ENCODE data around the gene PLPPR2.
"Not testable (repeated sequence)": the region's sequence is repeated elsewhere in the genome, so short reads cannot be mapped to it uniquely, and the experiment has no call there.

The PLPPR2 gene

DNA sequence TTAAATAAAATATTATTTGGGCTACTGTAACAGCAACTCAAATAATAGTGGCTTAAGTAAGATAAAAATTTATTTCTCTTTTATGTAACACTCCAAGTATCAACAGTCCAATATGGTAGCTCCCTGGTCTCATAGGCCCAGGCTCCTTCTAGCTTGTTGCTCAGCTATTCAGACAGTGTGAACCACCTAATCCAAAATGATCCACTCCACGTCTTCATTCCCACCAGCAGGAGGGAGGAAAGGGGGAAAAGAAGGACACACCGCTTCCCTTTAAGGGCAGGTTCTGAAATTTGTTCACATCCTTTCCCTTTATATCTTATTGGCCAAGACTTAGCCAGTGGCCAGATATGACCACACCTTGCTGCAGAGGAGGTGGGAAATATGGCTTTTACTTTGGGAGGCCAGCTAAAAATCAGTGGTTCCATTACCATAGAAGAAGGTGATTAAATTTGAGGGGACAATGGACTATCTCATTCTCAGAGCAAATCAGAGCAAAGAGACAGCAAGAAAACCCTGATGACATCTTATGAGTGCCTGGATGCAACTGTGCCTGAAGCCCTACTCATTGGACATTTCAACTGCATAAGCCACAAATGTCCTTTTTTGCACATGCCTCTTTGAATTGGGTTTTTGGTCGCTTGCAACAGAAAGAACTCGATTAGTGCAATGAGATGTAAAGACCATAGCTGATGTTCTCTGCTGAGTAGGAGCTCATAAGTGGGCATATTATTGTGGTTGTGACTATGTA lies 35.9 kb downstream of the PLPPR2 start:
- no peak for DNase-seq

DNA sequence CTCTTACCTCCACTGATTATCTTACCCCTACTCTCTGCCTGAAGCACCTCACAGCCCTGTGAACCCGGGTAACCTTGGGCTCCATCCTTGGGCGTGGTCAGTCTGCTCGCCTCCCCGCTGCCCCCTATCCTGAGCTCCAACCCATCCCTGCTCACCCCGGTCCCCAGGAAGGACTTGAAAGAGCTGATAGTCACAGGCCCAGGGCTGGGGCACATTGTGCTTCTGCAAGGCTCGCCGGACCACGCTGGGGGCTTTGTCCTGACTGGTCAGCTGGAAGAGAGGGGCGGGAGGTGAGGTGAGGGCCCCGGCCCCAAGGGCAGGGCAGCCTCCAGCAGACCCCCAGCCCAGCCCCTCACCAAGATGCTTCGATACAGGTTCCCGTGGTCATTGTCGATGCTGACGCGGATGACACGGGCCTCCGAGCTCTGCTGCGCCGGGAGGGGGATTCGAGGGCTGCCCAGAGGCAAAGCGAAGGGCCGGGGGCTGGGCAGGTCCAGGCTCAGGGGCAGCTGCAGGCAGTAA lies 41.9 kb downstream of the PLPPR2 start:
- no peak for DNase-seq

GRCh38 chr19:11399667-11400066 lies 44.4 kb downstream of the PLPPR2 start:
- no peak for DNase-seq

DNA sequence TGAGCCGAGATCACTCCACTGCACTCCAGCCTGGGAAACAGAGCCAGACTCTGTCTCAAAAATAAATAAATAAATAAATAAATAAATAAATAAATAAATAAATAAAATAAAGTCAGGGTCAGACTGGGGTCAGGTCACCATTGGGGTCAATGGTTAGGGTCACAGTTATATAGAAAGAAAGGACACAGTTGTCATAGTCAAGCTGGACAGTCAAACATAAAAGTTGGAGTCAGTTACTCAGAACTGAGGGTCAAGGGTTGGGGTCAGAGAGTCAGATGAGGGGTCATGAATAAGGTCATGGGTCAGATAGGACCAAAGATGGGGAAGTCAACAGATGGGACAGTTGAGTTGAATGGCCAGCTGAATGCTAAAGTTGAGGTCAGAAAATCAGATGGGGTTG lies 45.6 kb downstream of the PLPPR2 start:
- no peak for DNase-seq

- DNase-seq, result no peak
These were observed 46.7 kb downstream of the PLPPR2 start for GRCh38 chr19:11401808-11402543.

- no peak for DNase-seq
These were observed 49.5 kb downstream of the PLPPR2 start for GRCh38 chr19:11404588-11405222.

DNA sequence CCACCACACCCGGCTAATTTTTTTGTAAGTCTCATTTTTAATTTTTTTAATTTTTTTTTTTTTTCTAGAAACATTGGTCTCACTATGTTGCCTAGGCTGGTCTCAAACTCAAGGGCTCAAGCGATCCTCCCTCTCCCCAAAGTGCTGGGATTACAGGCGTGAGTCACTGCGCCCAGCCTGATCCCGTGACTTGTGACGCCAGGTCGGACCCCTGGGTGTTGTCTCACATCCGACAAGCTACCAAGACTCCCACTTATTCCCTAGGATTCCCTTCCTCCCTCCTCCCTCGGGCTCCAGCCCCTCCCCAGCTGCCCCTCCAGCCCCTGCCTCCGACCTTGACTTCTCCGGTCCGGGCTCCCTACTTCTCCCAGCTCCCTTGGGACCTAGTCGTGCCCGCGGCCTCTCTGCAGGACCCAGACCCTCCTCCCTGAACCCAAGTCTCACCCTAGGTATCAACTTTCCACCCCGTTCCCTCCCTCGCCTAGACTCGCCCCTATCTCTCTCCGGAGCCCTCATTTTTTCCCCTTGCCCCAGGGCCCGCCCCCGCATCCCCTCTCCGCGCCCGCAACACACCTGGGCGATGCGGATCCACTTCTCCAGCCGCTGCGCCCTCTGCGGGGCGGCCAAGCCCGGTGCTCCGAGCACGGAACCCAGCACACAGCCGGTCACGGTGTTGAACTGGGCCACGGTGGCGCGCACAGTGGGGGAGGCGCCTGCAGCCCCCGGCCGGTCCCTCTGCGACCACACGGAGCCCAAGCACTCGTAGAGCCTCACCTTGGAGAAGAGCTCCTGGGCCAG lies 50.8 kb downstream of the PLPPR2 start:
- peak in 1 of 56 donors; percentile 2 for DNase-seq

DNA sequence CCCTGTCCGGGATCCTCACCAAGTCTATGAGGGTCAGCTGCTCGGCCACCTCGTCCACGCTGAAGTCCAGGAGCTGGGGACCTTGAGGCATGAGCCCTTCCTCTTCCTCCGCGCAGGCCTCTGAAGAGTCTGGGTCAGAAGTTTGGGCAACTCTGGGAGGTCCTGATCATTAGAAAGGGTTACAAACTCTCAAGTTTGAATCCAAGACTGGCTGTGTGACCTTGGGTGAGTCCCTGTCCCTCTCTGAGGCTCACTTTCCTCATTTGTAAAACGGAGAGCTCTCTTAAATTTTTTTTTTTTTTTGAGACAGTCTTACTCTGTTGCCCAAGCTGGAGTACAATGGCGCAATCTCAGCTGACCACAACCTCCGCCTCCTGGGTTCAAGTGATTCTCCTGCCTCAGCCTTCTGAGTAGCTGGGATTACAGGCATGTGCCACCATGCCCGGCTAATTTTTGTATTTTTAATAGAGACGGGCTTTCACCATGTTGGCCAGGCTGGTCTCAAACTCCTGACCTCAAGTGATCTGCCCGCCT lies 51.5 kb downstream of the PLPPR2 start:
- DNase-seq, result not testable (repeated sequence)

DNA sequence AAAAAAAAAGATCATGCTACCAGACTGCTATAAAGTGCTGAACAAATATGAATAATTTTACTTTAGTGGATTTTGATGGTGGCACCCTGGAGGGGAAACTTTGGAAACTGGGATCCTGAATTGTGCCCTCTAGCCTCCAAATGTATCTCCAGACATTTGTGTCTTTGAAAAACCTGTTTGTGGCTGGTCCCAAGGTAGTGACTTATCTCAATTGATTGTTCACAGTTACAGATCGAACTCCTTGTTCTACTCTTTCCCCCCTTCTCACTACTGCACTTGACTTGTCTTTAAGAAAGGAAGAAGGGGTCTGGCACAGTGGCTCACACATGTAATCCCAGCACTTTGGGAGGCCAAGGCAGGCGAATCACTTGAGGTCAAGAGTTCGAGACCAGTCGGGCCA lies 53.4 kb downstream of the PLPPR2 start:
- no peak for DNase-seq

DNA sequence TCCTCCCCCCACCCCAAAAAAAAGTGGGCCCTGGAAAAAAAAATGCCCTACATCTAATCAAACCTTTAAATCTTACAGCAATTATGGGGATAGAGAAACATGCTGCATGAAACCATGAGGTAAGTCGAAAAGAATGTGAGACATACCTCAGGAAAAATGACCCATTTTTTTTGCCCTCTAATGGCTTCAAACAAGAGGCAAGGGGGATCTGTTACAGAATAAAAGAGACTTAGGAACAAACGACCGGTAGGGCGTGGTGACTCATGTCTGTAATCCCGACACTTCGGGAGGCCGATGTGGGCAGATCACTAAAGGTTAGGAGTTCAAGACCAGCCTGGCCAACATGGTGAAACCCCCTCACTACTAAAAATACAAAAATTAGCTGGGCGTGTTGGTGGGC lies 55.5 kb downstream of the PLPPR2 start:
- DNase-seq, result no peak

GRCh38 chr19:11414544-11414943 lies 59.3 kb downstream of the PLPPR2 start:
- no peak for DNase-seq
